ENCODE results near the gene USP16.

USP16 gene

DNA sequence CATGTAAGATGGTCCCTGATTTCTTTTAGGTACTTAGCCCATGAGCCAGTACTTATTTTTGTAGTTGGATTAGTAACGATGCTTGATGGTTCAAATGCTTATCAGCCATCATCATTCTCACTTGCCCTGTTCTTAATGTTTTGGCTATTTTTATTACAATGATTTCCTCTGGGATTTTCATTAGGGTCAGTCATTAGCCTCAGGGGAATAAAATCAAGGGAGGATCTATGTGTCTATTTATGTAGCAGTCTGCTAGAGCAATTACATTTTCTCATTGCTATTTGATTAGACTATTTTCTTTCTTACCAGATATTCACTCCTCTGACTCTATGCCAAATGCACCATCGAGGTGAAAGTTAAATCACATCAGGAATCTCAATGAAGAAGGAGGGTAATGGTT, 59.9 kb downstream of the USP16 start:
- DNase-seq (ENCODE audit: low read depth), result no peak

DNA sequence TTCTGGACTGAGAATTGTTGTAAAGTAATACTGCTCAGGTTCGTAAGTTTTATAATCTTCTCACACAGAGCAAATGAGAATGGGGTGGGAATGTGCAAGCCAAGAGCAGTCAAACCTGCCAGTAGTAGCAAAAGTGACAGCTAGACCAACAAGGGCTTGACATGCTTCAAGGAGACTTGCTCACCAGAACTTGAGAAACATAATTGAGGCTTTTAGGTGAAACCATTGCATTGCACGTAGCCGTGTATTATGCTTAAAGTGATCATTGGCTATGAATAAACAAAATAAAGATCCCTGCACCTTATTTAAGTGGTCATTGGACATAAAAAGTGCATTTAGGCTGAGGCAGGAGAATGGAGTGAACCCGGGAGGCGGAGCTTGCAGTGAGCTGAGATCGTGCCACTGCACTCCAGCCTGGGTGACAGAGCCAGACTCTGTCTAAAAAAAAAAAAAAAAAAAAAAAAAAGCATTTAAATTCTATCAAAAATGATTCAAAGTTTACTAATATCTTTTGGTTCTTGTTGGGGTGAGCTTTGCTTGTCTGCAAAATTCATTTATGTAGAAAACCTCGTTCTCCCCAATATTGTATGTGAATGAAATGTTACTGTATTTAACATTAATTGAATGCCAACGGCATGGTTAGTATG, 60.8 kb downstream of the USP16 start:
- DNase-seq (ENCODE audit: low read depth), result no peak

DNA sequence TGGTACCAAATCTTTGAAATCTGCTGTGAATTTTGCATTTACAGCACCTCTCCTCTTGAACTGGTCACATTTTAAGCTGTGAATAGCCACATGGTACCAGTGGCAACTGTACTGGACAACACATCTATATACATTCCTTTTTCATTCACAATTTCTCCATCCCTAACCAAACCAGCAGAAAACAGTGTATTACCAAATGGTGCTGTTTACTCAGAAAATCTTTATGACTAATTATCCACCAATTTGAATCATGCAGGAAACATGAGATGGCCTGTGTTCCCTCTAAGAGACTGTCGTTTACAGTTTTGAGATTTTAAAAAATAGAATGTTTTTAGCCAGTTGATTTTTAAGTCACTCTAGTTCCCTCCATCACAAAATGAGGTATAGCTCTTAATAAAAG, 66.6 kb downstream of the USP16 start:
- DNase-seq (ENCODE audit: low read depth), result no peak

DNA sequence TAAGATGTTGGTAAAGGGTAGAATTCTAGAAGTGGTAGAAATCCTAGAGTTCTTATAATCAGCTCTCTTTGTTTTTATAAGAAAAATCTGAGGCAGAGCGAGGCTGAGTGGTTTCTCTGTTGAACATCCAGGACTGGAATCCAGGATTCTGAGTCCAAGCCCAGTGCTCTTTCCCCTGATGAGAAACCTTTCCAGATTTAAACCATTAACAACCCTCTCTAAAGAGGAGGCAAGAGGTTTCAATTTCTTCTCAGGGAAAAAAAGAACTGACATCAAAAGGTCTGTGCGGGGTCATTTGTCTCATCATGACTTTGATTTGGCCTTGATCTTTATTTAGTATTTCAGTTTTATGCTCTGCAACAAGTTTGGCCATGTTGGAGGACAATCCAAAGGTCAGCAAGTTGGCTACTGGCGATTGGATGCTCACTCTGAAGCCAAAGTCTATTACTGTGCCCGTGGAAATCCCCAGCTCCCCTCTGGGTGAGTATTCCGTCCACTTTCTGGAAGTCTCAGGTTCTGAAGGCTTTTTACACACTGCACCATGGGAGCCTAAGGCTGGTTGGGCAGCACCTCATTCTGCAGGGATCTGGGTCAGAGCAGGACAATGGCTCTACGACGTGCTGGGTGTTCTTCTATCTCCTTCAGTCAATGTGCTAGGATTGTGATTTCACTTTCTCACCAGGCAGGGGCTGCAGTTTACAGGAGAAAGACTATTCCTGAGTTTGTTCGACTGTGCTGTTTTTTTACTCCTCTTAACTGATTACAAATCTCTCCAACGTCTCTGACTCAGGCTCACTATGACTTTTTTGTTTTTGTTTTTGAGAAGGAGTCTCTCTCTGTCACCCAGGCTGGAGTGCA, 67.9 kb downstream of the USP16 start:
- no peak for DNase-seq (ENCODE audit: low read depth)

DNA sequence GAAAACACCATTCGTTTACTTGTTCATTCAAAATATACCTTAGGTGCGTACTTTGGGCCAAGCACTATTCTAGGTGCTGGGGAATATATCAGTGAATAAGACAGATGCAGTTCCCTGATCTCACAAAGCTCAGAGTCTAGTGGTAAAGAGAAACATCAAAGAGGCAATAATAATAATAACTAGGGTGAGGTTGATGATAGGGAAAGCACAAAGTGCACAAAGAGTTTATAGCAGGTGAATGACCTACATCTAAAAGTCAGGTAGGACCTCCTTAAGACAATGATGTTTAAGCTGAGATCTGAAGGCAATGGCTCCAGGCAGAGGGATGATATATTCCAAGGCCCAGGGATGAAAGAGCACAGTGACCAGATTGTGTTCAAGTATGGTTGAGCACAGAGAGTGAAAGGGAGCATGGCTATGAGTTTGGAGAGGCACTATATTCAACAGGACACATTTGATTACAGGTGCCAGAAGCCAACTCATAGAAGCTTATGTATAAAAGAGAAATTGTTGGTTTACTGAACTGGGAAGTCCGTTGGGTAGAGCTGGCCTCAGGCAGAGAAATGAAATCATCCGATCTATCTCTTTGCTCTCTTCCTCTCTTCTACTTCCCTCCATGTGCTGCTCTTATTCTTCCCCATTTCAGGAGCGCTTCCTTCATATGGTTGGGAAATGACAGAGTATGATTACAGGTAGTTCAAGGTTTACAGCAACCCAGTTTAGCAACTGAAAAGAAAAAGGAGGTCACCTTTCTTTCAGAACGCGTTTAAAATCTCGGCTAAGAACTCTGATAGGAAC, 71.9 kb downstream of the USP16 start:
- DNase-seq (ENCODE audit: low read depth), result no peak

DNA sequence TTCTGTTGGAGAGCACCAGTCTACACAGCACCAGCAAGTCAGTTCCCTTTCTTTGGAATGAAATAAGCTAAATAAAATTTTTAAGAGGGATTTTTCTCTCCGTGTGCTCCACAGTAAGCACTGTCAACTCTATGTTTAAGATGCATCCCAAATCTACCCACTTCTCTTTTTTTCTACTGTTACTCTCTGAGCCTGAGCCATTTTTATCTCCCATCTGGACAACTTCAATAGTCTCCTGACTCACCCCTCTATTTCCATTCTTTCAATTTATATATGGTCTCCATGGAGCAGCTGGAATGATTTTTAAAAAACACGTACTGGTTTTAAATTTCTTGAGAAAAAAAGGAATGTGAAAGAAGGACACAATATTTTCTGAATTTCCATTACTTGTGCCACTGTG, 73.7 kb downstream of the USP16 start:
- no peak for DNase-seq (ENCODE audit: low read depth)

DNA sequence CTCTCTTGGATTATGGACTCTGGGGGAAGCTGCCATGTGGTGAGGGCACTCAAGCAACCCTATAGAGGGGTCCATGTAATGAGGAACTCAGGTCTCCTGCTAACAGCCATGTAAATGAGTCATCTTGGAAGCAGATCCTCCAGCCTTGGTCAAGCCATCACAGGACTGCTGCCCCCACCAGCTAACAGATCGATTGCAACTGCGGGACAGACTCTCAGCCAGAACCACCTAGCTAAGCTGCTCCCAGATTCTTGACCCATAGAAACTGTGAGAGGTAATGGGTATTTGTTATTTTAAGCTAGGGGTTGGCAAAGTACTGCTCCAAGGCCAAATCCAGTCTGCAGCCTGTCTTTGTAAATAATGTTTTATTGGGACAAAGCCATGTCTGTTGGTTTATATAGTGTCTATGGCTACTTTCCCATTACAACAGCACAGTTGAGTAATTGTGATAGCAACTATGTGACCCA, 78.4 kb downstream of the USP16 start:
- DNase-seq (ENCODE audit: low read depth), result no peak
